ENCODE results near the gene ARMC9.

The ARMC9 gene

GRCh38 chr2:231384109-231384435 lies 185.6 kb downstream of the ARMC9 start:
- DNase-seq (ENCODE audit: low spot score) = no peak

DNA sequence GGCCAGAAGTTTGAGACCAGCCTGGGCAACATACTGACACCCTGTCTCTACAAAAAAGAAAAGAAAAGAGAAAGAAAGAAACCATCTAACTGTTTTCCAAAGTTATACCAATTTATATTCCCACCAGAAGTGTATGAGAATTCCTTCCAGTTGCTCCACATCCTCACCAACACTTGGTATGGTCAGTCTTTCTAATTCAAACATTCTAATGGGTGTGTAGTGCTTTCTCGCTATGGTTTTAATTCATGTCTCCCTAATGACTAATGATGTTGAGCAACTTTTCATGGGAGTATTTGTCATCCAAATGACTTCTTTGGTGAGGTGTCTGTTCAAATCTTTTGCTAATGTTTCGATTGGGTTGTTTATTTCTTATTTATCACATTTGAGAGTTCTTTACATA lies 186.5 kb downstream of the ARMC9 start:
- DNase-seq (ENCODE audit: low spot score) = no peak

- no peak for DNase-seq (ENCODE audit: low spot score)
These were observed 187.0 kb downstream of the ARMC9 start for GRCh38 chr2:231385429-231385828.

GRCh38 chr2:231386446-231386845 lies 188.0 kb downstream of the ARMC9 start:
- no peak for DNase-seq (ENCODE audit: low spot score)

- no peak for DNase-seq (ENCODE audit: low spot score)
These were observed 189.7 kb downstream of the ARMC9 start for GRCh38 chr2:231387904-231388724.

- no peak for DNase-seq (ENCODE audit: low spot score)
These were observed 190.4 kb downstream of the ARMC9 start for GRCh38 chr2:231388725-231389346.

GRCh38 chr2:231390667-231391066 lies 192.2 kb downstream of the ARMC9 start:
- no peak for DNase-seq (ENCODE audit: low spot score)

DNA sequence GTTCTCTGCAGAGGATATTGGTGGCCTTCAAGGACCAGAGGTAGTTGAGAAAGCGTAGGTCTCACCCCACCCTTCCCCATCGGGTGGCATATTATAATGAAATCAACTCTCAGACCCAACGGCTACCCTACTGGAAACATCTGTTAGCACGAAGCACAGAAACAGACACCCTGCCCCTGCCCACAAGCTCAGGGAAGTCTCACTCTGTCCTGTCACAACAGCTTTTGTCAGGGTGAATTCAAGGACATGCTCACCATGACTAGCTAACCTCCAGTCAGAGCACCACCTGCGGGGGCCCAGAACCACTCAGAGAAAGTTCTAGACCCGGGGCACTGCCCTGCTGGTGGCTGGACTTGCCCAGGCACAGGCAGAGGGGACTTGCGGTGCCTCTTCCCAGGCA lies 193.6 kb downstream of the ARMC9 start:
- DNase-seq (ENCODE audit: low spot score) = no peak

GRCh38 chr2:231392431-231393148 lies 194.2 kb downstream of the ARMC9 start:
- DNase-seq (ENCODE audit: low spot score) = no peak

- DNase-seq (ENCODE audit: low spot score) = no peak
These were observed 195.0 kb downstream of the ARMC9 start for GRCh38 chr2:231393149-231394131.

GRCh38 chr2:231394211-231395141 lies 196.0 kb downstream of the ARMC9 start:
- no peak for DNase-seq (ENCODE audit: low spot score)

DNA sequence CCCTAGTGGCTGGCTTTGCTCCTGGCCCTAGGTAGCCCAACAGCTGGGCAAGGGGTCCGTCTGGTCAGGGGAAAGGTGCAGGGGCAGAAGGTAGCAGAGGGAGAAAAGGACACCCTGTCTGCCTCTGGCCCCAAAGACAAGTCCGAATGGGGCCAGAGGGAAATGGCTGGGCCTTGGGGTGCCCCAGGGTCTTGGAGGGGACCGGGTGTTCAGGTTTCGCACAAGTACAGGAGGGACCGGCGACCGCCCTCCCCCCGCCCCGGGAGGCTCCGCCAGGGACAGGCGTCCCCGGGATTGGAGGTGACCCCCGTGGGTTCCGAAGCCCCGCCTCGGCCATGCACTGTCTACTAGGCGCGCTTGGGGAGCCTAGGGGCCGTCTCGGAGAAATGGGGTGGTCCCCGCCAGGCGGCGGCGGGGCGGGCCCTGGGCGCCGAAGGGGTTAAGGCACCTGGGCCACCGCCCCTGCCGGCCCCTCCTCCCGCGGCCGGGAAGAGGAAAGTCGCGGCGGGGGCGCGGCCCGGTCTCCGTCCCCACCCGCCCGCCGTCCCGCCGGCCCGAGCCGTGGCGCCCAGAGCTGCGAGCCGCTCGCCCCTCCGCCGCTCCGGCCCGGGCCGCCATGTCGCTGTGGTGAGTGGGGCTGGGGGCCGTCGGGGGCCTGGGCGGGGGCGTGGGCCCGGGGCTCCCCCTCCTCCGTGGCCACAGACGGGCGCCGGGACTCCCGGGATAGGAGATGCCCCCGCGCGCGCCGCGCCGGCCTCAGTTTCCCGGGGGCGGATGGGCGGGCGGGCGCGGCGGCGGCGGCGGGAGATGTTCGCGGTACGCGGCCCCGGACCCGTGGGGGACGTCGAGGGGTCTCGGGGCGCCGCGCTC lies 197.0 kb downstream of the ARMC9 start, which contains the start of gene B3GNT7:
TSS of gene B3GNT7 (plus strand) at position 523 of the 870 bp plus-strand sequence. CDS start at position 617, 94 bp downstream.
- DNase-seq (ENCODE audit: low spot score) = no peak

DNA sequence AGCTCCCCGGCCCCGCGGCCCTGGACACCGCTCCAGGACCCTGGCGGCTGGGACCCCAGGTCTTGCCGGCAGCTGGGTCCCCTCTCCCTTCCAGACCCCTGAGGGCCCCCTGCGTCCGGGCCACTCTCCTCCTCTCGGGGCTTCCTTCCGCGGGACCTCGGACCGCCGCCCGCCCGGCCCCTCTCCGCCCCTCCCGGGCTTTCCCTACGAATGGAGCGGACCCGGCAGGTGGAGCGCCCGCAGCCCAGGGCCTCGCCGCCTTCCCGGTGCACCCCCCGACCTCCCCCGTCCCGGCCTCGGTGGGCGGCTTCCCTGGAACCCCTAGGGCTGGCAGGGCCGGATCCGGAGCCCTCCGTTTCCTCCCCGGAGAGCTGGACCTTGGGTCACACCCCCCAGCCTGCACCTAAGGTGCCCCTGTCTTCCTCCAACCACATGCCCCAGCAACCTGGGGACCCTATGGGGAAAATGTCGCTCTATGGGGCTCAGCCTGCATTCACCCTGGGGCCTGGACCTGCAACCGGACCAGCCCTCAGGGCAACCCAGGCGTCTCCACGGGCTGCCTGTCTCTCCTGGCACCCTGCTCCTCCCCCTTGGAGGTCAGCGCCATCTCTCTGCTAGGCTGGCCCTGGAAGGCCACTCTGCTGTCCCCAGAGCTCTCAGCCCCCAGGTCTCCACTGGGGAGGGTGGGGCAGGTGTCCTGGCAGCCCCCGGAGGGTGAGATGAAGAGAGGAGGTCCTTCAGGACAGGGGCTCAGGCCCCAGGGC lies 197.8 kb downstream of the ARMC9 start:
- DNase-seq (ENCODE audit: low spot score) = no peak

DNA sequence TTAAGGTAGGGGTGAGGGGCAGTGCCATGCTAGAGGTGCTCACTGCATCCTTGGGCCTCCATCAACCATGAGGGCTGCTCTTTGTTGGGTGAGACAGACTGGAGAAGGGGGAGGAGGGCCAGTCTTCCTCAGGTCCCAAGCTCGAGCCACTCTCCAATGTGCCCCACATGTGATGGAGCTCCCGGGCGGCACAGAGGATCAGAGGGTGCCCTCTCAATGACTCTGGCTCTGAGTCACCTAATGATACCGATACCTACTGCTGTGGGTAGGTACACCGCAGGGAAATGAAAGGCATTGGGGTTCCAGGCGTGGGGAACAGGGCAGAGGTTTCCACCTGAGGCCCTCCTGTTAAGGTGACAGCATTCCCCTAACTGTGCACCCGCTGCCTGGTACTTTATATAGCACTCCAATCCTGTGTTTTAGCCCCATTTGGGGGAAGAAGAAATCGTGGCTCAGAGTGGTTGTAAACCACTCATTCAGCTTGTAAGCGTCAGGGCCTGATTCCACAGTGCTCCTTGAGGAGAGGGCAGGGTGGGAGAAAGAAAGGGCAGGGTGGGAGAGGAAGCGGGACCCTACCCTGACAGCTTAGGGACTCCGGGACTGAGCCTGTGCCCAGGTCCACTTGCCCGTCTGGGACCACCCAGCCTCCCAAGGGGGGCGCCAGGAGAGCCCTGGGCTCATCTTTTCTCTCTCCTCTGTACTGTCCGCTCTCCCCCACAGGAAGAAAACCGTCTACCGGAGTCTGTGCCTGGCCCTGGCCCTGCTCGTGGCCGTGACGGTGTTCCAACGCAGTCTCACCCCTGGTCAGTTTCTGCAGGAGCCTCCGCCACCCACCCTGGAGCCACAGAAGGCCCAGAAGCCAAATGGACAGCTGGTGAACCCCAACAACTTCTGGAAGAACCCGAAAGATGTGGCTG lies 198.8 kb downstream of the ARMC9 start:
- no peak for DNase-seq (ENCODE audit: low spot score)

DNA sequence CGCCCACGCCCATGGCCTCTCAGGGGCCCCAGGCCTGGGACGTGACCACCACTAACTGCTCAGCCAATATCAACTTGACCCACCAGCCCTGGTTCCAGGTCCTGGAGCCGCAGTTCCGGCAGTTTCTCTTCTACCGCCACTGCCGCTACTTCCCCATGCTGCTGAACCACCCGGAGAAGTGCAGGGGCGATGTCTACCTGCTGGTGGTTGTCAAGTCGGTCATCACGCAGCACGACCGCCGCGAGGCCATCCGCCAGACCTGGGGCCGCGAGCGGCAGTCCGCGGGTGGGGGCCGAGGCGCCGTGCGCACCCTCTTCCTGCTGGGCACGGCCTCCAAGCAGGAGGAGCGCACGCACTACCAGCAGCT lies 199.5 kb downstream of the ARMC9 start:
- no peak for DNase-seq (ENCODE audit: low spot score)

- no peak for DNase-seq (ENCODE audit: low spot score)
These were observed 200.2 kb downstream of the ARMC9 start for GRCh38 chr2:231398585-231398984.

- DNase-seq (ENCODE audit: low spot score) = no peak
These were observed 200.8 kb downstream of the ARMC9 start for GRCh38 chr2:231399046-231399852.

Measured in hematopoietic multipotent progenitor cell treated with erythropoietin and hydrocortisone succinate and interleukin-3 and kit ligand, for 15 days (in vitro differentiated cells).